Fibroblast of lung (primary cell): Measurements from ENCODE around the gene GLRB.

Source experiments
- CTCF ChIP-seq, 2 donors: IDR thresholded peaks in 1 of 2; conservative IDR thresholded peaks in 1 of 2; 1 replicate in 1 of 2; 2 replicates in 1 of 2; pipeline ENCODE4 v1.5.1; 2011 to 2012; ENCODE audit warnings: low read length in 2 of 2, control low read depth in 1 of 2, inconsistent platforms in 1 of 2, low read depth in 1 of 2, mild to moderate bottlenecking in 1 of 2
- EZH2 ChIP-seq: IDR thresholded peaks from 2 replicates; pipeline ENCODE4 v1.5.1; 2012; ENCODE audit warnings: low read length, control low read depth, mild to moderate bottlenecking; ENCODE audit errors: missing control alignments

- TF ChIP-seq EZH2, result no peak
- TF ChIP-seq CTCF (conservative IDR thresholded peaks at IDR 0.05 in 1 of 2, IDR thresholded peaks at IDR 0.05 in 1 of 2; ENCODE audit: low read depth in 1 of 2, low read length in 2 of 2), result no peak
Observed at GRCh38 chr4:157104541-157104940, 28.6 kb downstream of the GLRB start.
